A549 (cell line): ENCODE results near the gene PTPN14.

Experiments used
- CEBPB ChIP-seq, 2 experiments: fragments of >200 bp in 1 of 2; sonication (Bioruptor Twin) in 1 of 2; formaldehyde crosslinking in 1 of 2; IDR thresholded peaks; 2 replicates each; pipeline ENCODE4 v1.6.1; 2012 to 2016
- EP300 ChIP-seq, 2 experiments: fragments of >200 bp; sonication (Bioruptor Twin); formaldehyde crosslinking; IDR thresholded peaks; 2 replicates in 1 of 2; 3 replicates in 1 of 2; pipeline ENCODE4 v1.6.1; 2016 to 2017
- JUNB ChIP-seq: fragments of >200 bp; sonication (Bioruptor Twin); formaldehyde crosslinking; IDR thresholded peaks from 2 replicates; pipeline ENCODE4 v1.6.1; 2016
- KDM5A ChIP-seq: fragments of 200-600 bp; sonication (generic); IDR thresholded peaks from 2 replicates; pipeline ENCODE4 v1.6.1; 2016; ENCODE audit warnings: antibody characterized with exemption, mild to moderate bottlenecking
- POLR2A ChIP-seq: IDR thresholded peaks from 2 replicates; pipeline ENCODE4 v1.6.1; 2012; ENCODE audit warnings: mild to moderate bottlenecking, low read length
- RAD21 ChIP-seq, 2 experiments: fragments of >200 bp in 1 of 2; sonication (Bioruptor Twin) in 1 of 2; formaldehyde crosslinking in 1 of 2; IDR thresholded peaks in 1 of 2; conservative IDR thresholded peaks in 1 of 2; 2 replicates in 1 of 2; 3 replicates in 1 of 2; pipeline ENCODE4 v1.6.1; 2012 to 2018; ENCODE audit warnings: inconsistent platforms in 1 of 2
- RCOR1 ChIP-seq: fragments of 150-350 bp; IDR thresholded peaks from 2 replicates; pipeline ENCODE4 v1.6.1; 2014; ENCODE audit warnings: antibody characterized with exemption, low read length, low read depth
- RNF2 ChIP-seq: fragments of 200-600 bp; sonication (generic); IDR thresholded peaks from 2 replicates; pipeline ENCODE4 v1.6.1; 2016; ENCODE audit warnings: low read depth, mild to moderate bottlenecking, antibody characterized with exemption, moderate library complexity, borderline replicate concordance
- SMC3 ChIP-seq: fragments of >200 bp; sonication (Bioruptor Twin); formaldehyde crosslinking; IDR thresholded peaks from 3 replicates; pipeline ENCODE4 v1.6.1; 2018; ENCODE audit warnings: inconsistent platforms
- ZC3H11A ChIP-seq: fragments of 450-650 bp; IDR thresholded peaks from 2 replicates; pipeline ENCODE4 v1.6.1; 2014; ENCODE audit warnings: antibody characterized with exemption, mild to moderate bottlenecking
- TF ChIP-seq, protein P1 (sequence below): fragments of >200 bp; sonication (Bioruptor Twin); formaldehyde crosslinking; IDR thresholded peaks from 3 replicates; pipeline ENCODE4 v1.5.1; 2016
- TF ChIP-seq, protein P2 (sequence below): IDR thresholded peaks from 2 replicates; pipeline ENCODE4 v1.6.1; 2012
- TF ChIP-seq, protein P3 (sequence below): fragments of 200-600 bp; sonication (generic); IDR thresholded peaks from 2 replicates; pipeline ENCODE4 v1.6.1; 2016; ENCODE audit warnings: antibody characterized with exemption, mild to moderate bottlenecking, moderate library complexity

DNA sequence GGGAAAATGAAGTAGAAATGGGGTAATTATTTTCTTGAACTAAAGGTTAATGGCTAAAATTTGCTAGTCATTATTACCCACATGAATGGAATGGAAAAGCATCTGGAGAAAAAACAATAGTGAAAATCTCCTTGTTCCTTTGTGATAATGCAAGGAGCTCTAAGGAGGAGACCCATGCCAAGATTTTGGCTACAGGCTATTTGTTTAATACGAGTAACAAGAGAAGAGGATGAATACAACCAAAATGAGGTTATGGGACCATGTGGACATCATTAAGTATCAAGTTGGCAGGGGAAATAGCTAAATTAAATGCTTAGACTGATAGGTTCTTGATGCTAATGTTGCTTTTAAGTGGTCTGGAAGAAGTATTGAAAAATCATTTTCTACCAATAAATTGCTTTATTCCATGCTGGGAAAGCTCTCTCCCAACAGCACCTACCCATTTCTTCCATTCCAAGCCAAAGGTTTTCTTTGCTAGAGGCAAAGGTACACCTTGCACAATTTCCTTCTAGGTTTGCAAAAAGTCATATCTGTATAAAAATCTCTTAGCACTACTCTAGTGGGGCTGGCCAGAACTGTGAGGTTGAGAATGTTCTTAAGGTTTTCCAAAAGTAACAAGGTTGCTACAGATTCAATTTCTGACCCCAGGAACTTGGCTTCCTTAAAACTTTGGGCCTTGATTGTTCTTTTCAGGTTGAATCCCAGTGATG lies 170.3 kb downstream of the PTPN14 start:
- TF ChIP-seq, protein P1, sequence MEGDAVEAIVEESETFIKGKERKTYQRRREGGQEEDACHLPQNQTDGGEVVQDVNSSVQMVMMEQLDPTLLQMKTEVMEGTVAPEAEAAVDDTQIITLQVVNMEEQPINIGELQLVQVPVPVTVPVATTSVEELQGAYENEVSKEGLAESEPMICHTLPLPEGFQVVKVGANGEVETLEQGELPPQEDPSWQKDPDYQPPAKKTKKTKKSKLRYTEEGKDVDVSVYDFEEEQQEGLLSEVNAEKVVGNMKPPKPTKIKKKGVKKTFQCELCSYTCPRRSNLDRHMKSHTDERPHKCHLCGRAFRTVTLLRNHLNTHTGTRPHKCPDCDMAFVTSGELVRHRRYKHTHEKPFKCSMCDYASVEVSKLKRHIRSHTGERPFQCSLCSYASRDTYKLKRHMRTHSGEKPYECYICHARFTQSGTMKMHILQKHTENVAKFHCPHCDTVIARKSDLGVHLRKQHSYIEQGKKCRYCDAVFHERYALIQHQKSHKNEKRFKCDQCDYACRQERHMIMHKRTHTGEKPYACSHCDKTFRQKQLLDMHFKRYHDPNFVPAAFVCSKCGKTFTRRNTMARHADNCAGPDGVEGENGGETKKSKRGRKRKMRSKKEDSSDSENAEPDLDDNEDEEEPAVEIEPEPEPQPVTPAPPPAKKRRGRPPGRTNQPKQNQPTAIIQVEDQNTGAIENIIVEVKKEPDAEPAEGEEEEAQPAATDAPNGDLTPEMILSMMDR, result no peak
- TF ChIP-seq ZC3H11A (no peak), KDM5A (no peak), POLR2A (no peak), EP300 (IDR thresholded peaks at IDR 0.05) (no peak), RNF2 (no peak), RAD21 (conservative IDR thresholded peaks at IDR 0.05 in 1 of 2, IDR thresholded peaks at IDR 0.05 in 1 of 2) (no peak), CEBPB (IDR thresholded peaks at IDR 0.05) (no peak), RCOR1 (no peak), SMC3 (no peak), JUNB (no peak)
- TF ChIP-seq, protein P2, sequence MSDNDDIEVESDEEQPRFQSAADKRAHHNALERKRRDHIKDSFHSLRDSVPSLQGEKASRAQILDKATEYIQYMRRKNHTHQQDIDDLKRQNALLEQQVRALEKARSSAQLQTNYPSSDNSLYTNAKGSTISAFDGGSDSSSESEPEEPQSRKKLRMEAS, result no peak
- TF ChIP-seq, protein P3, sequence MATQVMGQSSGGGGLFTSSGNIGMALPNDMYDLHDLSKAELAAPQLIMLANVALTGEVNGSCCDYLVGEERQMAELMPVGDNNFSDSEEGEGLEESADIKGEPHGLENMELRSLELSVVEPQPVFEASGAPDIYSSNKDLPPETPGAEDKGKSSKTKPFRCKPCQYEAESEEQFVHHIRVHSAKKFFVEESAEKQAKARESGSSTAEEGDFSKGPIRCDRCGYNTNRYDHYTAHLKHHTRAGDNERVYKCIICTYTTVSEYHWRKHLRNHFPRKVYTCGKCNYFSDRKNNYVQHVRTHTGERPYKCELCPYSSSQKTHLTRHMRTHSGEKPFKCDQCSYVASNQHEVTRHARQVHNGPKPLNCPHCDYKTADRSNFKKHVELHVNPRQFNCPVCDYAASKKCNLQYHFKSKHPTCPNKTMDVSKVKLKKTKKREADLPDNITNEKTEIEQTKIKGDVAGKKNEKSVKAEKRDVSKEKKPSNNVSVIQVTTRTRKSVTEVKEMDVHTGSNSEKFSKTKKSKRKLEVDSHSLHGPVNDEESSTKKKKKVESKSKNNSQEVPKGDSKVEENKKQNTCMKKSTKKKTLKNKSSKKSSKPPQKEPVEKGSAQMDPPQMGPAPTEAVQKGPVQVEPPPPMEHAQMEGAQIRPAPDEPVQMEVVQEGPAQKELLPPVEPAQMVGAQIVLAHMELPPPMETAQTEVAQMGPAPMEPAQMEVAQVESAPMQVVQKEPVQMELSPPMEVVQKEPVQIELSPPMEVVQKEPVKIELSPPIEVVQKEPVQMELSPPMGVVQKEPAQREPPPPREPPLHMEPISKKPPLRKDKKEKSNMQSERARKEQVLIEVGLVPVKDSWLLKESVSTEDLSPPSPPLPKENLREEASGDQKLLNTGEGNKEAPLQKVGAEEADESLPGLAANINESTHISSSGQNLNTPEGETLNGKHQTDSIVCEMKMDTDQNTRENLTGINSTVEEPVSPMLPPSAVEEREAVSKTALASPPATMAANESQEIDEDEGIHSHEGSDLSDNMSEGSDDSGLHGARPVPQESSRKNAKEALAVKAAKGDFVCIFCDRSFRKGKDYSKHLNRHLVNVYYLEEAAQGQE, result no peak
